ENCODE results near the gene DENND6A.
"Not testable (repeated sequence)": the region's sequence is repeated elsewhere in the genome, so short reads cannot be mapped to it uniquely, and the experiment has no call there.

The DENND6A gene

GRCh38 chr3:57692133-57692395 is 813 bp downstream of the DENND6A start:
- DNase-seq (ENCODE audit: low read depth): not testable (repeated sequence)

- DNase-seq (ENCODE audit: low read depth): no peak
These were observed 1.3 kb downstream of the DENND6A start for GRCh38 chr3:57691411-57692132.

GRCh38 chr3:57689367-57690053 is 3.4 kb downstream of the DENND6A start:
- DNase-seq (ENCODE audit: low read depth): no peak

GRCh38 chr3:57688291-57688690 is 4.6 kb downstream of the DENND6A start:
- no peak for DNase-seq (ENCODE audit: low read depth)

GRCh38 chr3:57683286-57683685 is 9.6 kb downstream of the DENND6A start:
- DNase-seq (ENCODE audit: low read depth): no peak

GRCh38 chr3:57682284-57682683 is 10.6 kb downstream of the DENND6A start:
- no peak for DNase-seq (ENCODE audit: low read depth)

- DNase-seq (ENCODE audit: low read depth): no peak
These were observed 11.2 kb downstream of the DENND6A start for GRCh38 chr3:57681691-57682090.

- no peak for DNase-seq (ENCODE audit: low read depth)
These were observed 12.8 kb downstream of the DENND6A start for GRCh38 chr3:57680046-57680445.

- no peak for DNase-seq (ENCODE audit: low read depth)
These were observed 17.3 kb downstream of the DENND6A start for GRCh38 chr3:57675530-57675929.

- no peak for DNase-seq (ENCODE audit: low read depth)
These were observed 19.7 kb downstream of the DENND6A start for GRCh38 chr3:57673156-57673555.

GRCh38 chr3:57670543-57670942 is 22.3 kb downstream of the DENND6A start:
- DNase-seq (ENCODE audit: low read depth): no peak

- no peak for DNase-seq (ENCODE audit: low read depth)
These were observed 31.5 kb downstream of the DENND6A start for GRCh38 chr3:57661404-57661803.

- DNase-seq (ENCODE audit: low read depth): no peak
These were observed 33.0 kb downstream of the DENND6A start for GRCh38 chr3:57659806-57660439.

- DNase-seq (ENCODE audit: low read depth): no peak
These were observed 33.7 kb downstream of the DENND6A start for GRCh38 chr3:57659004-57659673.

GRCh38 chr3:57658536-57658935 is 34.3 kb downstream of the DENND6A start:
- DNase-seq (ENCODE audit: low read depth): no peak

GRCh38 chr3:57655727-57656126 is 37.1 kb downstream of the DENND6A start:
- no peak for DNase-seq (ENCODE audit: low read depth)

- DNase-seq (ENCODE audit: low read depth): no peak
These were observed 38.6 kb downstream of the DENND6A start for GRCh38 chr3:57654267-57654666.

- no peak for DNase-seq (ENCODE audit: low read depth)
These were observed 40.7 kb downstream of the DENND6A start for GRCh38 chr3:57652203-57652602.

- DNase-seq (ENCODE audit: low read depth): no peak
These were observed 45.5 kb downstream of the DENND6A start for GRCh38 chr3:57647292-57647940.

- no peak for DNase-seq (ENCODE audit: low read depth)
These were observed 46.2 kb downstream of the DENND6A start for GRCh38 chr3:57646723-57647122.

GRCh38 chr3:57644740-57645139 is 48.1 kb downstream of the DENND6A start:
- DNase-seq (ENCODE audit: low read depth): no peak

GRCh38 chr3:57637391-57637790 is 55.5 kb downstream of the DENND6A start:
- no peak for DNase-seq (ENCODE audit: low read depth)

Data from HS-5 (cell line).